DND-41 (cell line): ENCODE measurements around the gene SEC16A.

Source experiments
- ATAC-seq: fragments of 200-7000 bp; cut with Tn5 transposase; 3 replicates; pipeline ENCODE4 v1.9.1; 2021; ENCODE audit warnings: low read depth; ENCODE audit not compliant: insufficient read depth
- DNase-seq: peaks from one replicate; pipeline ENCODE4 v3.0.0-alpha.2; 2020
- H2AFZ ChIP-seq: 2 replicates; pipeline ENCODE4 v1.6.0; 2012; ENCODE audit warnings: low read depth, low read length
- H3K27ac ChIP-seq: 2 replicates; pipeline ENCODE4 v1.5.1; 2012; ENCODE audit warnings: low read length, inconsistent platforms
- H3K27me3 ChIP-seq: fragments of 200-600 bp; sonication (generic); 2 replicates; pipeline ENCODE4 v1.6.0; 2012; ENCODE audit warnings: low read length, mild to moderate bottlenecking, inconsistent platforms; ENCODE audit not compliant: insufficient read depth, poor library complexity
- H3K36me3 ChIP-seq: 2 replicates; pipeline ENCODE4 v1.5.1; 2012; ENCODE audit warnings: low read length, inconsistent platforms; ENCODE audit not compliant: insufficient read depth
- H3K4me1 ChIP-seq: 2 replicates; pipeline ENCODE4 v1.5.1; 2012; ENCODE audit warnings: mild to moderate bottlenecking, low read length; ENCODE audit not compliant: insufficient read depth
- H3K4me2 ChIP-seq: 2 replicates; pipeline ENCODE4 v1.6.0; 2012; ENCODE audit warnings: mild to moderate bottlenecking, moderate library complexity, low read length, inconsistent platforms; ENCODE audit not compliant: insufficient read depth
- H3K4me3 ChIP-seq, 2 experiments: fragments of 200-600 bp in 1 of 2; shearing (Covaris generic) in 1 of 2; 2 replicates each; pipeline ENCODE4 v1.5.1; 2012 to 2016; ENCODE audit warnings: inconsistent platforms in 2 of 2, low read length in 2 of 2, mild to moderate bottlenecking in 2 of 2, low read depth in 1 of 2, moderate library complexity in 1 of 2
- H3K79me2 ChIP-seq: 2 replicates; pipeline ENCODE4 v1.6.0; 2012; ENCODE audit warnings: low read length, inconsistent platforms; ENCODE audit not compliant: insufficient read depth
- H3K9ac ChIP-seq: 2 replicates; pipeline ENCODE4 v1.6.0; 2012; ENCODE audit warnings: low read depth, mild to moderate bottlenecking, inconsistent platforms, low read length, moderate library complexity
- H3K9me3 ChIP-seq: 2 replicates; pipeline ENCODE4 v1.5.1; 2012; ENCODE audit warnings: low read length, moderate library complexity, mild to moderate bottlenecking, inconsistent platforms; ENCODE audit not compliant: insufficient read depth, severe bottlenecking
- H4K20me1 ChIP-seq: 2 replicates; pipeline ENCODE4 v1.6.0; 2012; ENCODE audit warnings: low read length; ENCODE audit not compliant: insufficient read depth
- CTCF ChIP-seq: IDR thresholded peaks from 2 replicates; pipeline ENCODE4 v1.5.1; 2012; ENCODE audit warnings: borderline replicate concordance, low read length, moderate library complexity, mild to moderate bottlenecking; ENCODE audit not compliant: poor library complexity, severe bottlenecking; ENCODE audit errors: extremely low read depth
- EZH2 ChIP-seq: IDR thresholded peaks from 3 replicates; pipeline ENCODE4 v1.6.1; 2012; ENCODE audit warnings: borderline replicate concordance, low read depth, mild to moderate bottlenecking, moderate library complexity, low read length, inconsistent platforms; ENCODE audit not compliant: severe bottlenecking

Gene SEC16A

GRCh38 chr9:136483589-136484152 lies 831 bp upstream of the SEC16A start:
- H2AFZ ChIP-seq: peak overlapping the region; percentile 92
- peak; percentile 65 for ATAC-seq

GRCh38 chr9:136482046-136482792 lies 621 bp downstream of the SEC16A start:
- H4K20me1 ChIP-seq: peaks cover 56% of the 10 kb centered on the region
- H3K4me1 ChIP-seq: peaks cover 39% of the 10 kb centered on the region
- peak overlapping the region; percentile 59 for H2AFZ ChIP-seq

More at GRCh38 chr9:136483589-136484152, 831 bp upstream of the SEC16A start:
- TF ChIP-seq CTCF (no peak), EZH2 (no peak)
- H3K4me1 ChIP-seq: peaks cover 39% of the 10 kb centered on the region
- H3K79me2 ChIP-seq: peaks cover 43% of the 10 kb centered on the region
- H3K36me3 ChIP-seq: peaks cover 11% of the 10 kb centered on the region
- no peaks in the 10 kb centered on the region for H3K9me3 ChIP-seq
- H3K27me3 ChIP-seq: no peaks in the 10 kb centered on the region
- H3K4me3 ChIP-seq: peak overlapping the region; percentile 39 to 67; a peak in 3 of 4 replicates
- peaks cover 47% of the 10 kb centered on the region for H4K20me1 ChIP-seq
- DNase-seq: peak; percentile 91
- H3K9ac ChIP-seq: peak overlapping the region; percentile 93
- peak overlapping the region; percentile 100 for H3K27ac ChIP-seq
- peak overlapping the region; percentile 93 for H3K4me2 ChIP-seq

GRCh38 chr9:136481558-136481957 lies 1.3 kb downstream of the SEC16A start:
- peak overlapping the region; percentile 62 to 90; a peak in 3 of 4 replicates for H3K4me3 ChIP-seq
- peaks cover 27% of the 10 kb centered on the region for H3K36me3 ChIP-seq
- peak overlapping the region; percentile 83 for H3K4me2 ChIP-seq
- peaks cover 62% of the 10 kb centered on the region for H4K20me1 ChIP-seq
- no peak for TF ChIP-seq CTCF
- no peak for TF ChIP-seq EZH2
- H3K27me3 ChIP-seq: no peaks in the 10 kb centered on the region
- H3K9me3 ChIP-seq: no peaks in the 10 kb centered on the region
- peaks cover 39% of the 10 kb centered on the region for H3K4me1 ChIP-seq
- H3K79me2 ChIP-seq: peaks cover 65% of the 10 kb centered on the region
- DNase-seq (no peak), ATAC-seq (no peak)
- H2AFZ ChIP-seq: no peak overlapping the region
- peak overlapping the region; percentile 73 for H3K27ac ChIP-seq
- H3K9ac ChIP-seq: peak overlapping the region; percentile 87

More at GRCh38 chr9:136482046-136482792, 621 bp downstream of the SEC16A start:
- Histone ChIP-seq H3K4me2 (peak overlapping the region; percentile 83), H3K36me3 (peaks cover 21% of the 10 kb centered on the region), H3K9me3 (no peaks in the 10 kb centered on the region), H3K79me2 (peaks cover 58% of the 10 kb centered on the region), H3K9ac (peak overlapping the region; percentile 87), H3K4me3 (peak overlapping the region; percentile 62 to 90; a peak in 3 of 4 replicates), H3K27me3 (no peaks in the 10 kb centered on the region), H3K27ac (peak overlapping the region; percentile 73)
- DNase-seq (no peak), ATAC-seq (no peak)
- TF ChIP-seq CTCF: no peak
- no peak for TF ChIP-seq EZH2
